Measurements from ENCODE around the gene A3GALT2.

A3GALT2 gene

GRCh38 chr1:33324677-33325575 lies 4.0 kb upstream of the A3GALT2 start:
- no peak for DNase-seq (ENCODE audit: low read depth)
- TF ChIP-seq CTCF (IDR thresholded peaks at IDR 0.05; ENCODE audit: control insufficient read depth, extremely low read depth, insufficient read depth): no peak
- H3K4me3 ChIP-seq (ENCODE audit: low read depth, low read length): no peak overlapping the region

- H3K4me3 ChIP-seq (ENCODE audit: low read depth, low read length): no peak overlapping the region
- DNase-seq (ENCODE audit: low read depth): no peak
- no peak for TF ChIP-seq CTCF (IDR thresholded peaks at IDR 0.05; ENCODE audit: control insufficient read depth, extremely low read depth, insufficient read depth)
Measured at GRCh38 chr1:33323663-33324477, 3.0 kb upstream of the A3GALT2 start.

- no peak overlapping the region for H3K4me3 ChIP-seq (ENCODE audit: low read depth, low read length)
- DNase-seq (ENCODE audit: low read depth): no peak
- no peak for TF ChIP-seq CTCF (IDR thresholded peaks at IDR 0.05; ENCODE audit: control insufficient read depth, extremely low read depth, insufficient read depth)
Measured at GRCh38 chr1:33322870-33323585, 2.1 kb upstream of the A3GALT2 start.

DNA sequence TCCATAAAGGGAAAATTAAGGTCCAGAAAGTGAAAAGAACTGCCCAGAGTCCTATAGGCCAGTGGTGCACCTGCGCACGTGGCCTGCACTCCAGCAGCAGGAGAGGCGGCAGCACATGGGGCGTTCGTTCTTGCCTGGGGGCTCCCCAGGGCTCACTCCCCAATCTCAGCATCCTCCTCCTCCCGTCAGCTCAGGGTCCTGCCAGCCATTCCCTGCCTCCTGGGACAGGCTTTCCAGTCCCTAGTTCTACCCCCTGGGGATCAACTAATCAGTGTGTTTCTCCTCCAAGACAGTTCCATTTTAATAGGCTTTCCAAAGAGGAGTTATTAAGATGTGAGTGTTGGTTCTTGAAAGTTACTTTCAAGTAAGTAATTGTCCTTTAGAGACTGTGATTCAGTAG lies 1.2 kb upstream of the A3GALT2 start:
- H3K4me3 ChIP-seq (ENCODE audit: low read depth, low read length): no peak overlapping the region
- no peak for TF ChIP-seq CTCF (IDR thresholded peaks at IDR 0.05; ENCODE audit: control insufficient read depth, extremely low read depth, insufficient read depth)
- DNase-seq (ENCODE audit: low read depth): no peak

DNA sequence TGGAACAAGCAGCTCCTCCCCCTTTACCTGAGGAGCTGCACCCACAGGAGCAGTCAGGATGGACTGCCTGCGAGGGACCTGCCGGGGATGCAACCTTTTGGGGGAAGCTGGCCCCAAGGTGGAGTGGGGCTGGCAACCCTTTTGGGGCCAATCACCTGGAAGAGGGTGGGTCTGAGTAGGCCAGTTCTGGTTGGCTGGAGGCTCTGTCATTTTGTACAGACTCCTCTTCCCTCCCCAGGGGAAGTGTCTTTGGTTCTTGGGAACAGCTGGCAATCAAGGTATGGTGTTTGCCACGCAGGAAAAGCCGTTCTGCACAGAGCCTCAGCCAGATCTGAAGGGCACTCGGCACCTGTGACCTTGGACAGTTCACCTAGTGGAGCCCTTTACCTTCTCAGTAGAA lies 280 bp upstream of the A3GALT2 start:
- H3K4me3 ChIP-seq (ENCODE audit: low read depth, low read length): no peak overlapping the region
- TF ChIP-seq CTCF (IDR thresholded peaks at IDR 0.05; ENCODE audit: control insufficient read depth, extremely low read depth, insufficient read depth): no peak
- DNase-seq (ENCODE audit: low read depth): no peak

DNA sequence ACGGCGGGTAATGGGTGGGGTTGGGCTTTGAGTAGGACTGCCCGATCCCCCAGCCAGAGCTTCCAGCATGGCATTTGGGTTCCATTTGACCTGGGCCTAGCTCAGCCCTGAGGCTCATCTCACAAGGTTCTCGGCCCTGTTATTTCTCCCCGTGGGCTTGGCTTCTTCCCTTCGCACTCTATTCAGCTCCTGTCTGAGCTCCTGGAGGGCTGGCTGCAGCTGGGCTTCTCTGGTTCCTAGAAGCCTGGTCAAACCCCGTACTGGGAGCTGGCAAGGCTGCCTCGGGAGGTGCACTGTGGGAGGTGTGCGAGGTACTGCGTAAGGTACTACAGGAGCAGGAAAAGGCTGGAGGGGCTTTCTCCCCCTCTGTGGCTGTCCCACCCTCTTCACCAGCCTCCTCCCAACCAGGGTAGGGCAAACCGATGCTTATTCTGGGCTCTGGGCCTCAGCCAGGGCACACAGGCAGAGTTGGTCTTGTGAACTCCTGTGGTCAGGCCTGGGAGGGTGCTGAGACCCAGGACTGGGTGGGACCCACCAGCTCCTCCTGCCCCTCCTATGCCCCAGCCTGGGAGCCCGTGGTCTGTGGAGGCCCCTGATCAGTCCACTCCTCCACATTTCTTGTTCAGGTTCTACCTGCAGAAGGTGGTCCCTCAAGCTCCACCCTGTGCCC lies 814 bp downstream of the A3GALT2 start:
- H3K4me3 ChIP-seq (ENCODE audit: low read depth, low read length): no peak overlapping the region
- no peak for TF ChIP-seq CTCF (IDR thresholded peaks at IDR 0.05; ENCODE audit: control insufficient read depth, extremely low read depth, insufficient read depth)
- no peak for DNase-seq (ENCODE audit: low read depth)

Measured in LNCaP clone FGC (cell line).